NB4 (cell line): Measurements from ENCODE around the gene HPCAL4.

Experiments used
- CTCF ChIP-seq: IDR thresholded peaks from one replicate; pipeline ENCODE4 v1.5.1; 2012; ENCODE audit warnings: low read depth, low read length
- MYC ChIP-seq: IDR thresholded peaks from 2 replicates; pipeline ENCODE4 v1.6.1; 2011; ENCODE audit warnings: low read depth, low read length
- POLR2A ChIP-seq: IDR thresholded peaks from 2 replicates; pipeline ENCODE4 v1.6.1; 2011; ENCODE audit warnings: mild to moderate bottlenecking; ENCODE audit not compliant: insufficient read length; ENCODE audit errors: extremely low read depth

- TF ChIP-seq POLR2A (no peak), CTCF (no peak), MYC (no peak)
Measured at GRCh38 chr1:39729842-39730241, 38.6 kb upstream of the HPCAL4 start.
